NCI-H774 (cell line): ENCODE data around the gene EIF4ENIF1.
"Not testable (repeated sequence)": the region's sequence is repeated elsewhere in the genome, so short reads cannot be mapped to it uniquely, and the experiment has no call there.

ENCODE experiments used
- DNase-seq: peaks from one replicate; lab custom pipeline; 2025; lab: John Stamatoyannopoulos, UW

Gene EIF4ENIF1

DNA sequence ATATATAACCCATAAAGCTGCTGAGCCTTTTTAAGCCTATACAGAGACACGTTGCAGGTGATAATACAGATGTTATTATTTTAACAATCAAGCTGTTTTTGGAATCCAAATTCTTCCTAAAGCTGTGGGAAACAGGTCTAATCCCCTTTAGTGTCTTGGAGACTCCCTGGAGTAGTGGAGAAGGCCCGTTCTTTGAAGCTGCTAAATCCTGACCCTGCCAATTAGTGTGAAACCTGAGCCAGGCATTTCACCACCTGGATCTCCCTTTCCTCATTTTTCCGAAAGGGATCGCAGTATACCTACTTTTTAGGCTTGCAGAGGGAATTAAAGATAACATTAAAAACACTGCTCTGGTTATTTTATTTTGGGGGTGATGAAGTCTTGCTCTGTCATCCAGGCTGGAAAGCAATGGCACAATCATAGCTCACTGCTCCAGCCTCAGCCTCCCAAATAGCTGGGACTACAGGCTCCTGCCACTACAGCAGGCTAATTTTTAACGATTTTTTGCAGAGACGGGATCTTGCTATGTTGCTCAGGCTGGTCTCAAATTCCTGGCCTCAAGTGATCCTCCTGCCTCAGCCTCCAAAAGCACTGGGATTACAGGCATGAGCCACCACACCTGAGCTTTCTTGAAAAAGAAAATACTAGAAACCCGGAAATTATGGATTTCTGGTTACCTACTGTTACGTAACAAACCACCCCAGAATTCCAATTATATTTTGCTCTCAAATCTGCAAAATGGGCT lies 1.7 kb upstream of the EIF4ENIF1 start:
- no peak for DNase-seq

DNA sequence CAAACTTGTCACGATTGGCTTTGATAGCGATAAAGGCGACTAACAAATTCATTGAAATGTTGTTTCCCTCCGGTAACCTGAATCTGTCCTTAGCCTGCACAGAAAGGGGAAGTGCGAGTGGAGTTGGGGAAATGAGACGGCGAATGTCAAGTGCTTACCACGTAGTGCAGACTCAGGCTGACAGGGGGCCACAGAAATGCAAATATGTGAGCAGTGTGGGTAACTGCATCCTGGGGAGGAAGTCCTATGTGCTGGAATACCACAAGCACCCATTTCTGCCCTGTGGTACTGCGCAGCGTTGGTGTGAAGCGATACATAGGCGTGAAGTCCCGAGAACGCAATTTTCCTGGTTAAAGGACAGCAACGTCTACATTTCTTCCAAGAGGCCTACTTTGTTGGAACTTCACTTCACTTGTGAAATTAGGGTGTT lies 869 bp upstream of the EIF4ENIF1 start:
- no peak for DNase-seq

DNA sequence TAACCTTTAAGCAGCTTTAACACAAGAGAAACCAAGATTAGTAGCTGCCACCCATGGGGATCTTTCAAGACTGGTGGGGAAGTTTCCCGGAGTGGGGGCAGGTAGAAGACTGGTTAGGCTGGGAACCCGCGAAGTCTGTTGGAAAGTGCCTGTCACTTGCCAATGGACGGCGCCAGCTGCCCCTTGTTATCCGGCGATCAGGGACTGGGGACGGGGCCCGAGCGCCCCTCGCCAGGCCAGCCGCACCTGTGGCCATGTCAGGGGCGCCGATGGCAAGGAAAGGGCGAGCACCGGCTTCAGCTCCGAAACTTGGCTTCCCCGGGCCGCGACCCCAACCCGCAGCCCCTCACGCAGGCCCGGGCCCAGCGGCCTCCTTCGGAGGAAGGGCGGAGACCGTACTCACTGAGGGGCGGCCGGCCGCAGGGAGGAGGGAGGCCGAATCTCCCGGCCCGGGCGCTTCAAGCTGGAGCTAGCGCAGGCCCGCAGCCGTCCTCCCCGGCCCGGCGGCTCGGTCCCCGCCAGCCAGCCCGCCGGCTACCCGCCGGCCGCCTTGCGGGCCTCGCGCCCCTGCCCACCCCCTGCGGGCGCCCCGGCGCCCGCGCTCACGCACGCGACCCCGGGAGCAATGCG lies 539 bp downstream of the EIF4ENIF1 start:
- DNase-seq = no peak

DNA sequence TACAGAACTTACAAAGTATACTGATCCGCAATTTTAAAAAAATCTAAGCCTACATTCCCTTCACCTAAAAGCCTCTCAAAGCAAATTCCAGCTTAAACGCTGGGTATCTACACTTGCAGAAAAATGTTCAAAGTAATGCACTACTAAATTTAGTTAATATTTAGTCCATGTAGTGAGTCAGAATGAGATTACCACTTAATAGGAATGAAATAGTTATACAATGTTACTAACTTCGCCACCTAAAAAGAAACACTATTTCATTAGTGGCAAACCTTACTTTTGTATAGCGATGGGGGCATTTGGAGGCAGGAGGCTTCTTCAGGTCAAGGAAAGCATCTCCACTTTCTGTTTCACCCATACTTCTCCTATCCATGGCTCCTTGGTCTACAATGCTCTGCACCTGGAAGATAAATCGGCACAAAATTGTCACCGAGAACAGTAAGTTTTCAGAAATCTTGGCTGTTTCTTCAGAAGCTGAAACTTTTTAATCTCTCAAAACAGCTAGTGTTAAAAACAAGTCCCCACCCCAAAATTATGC lies 1.2 kb downstream of the EIF4ENIF1 start:
- no peak for DNase-seq

DNA sequence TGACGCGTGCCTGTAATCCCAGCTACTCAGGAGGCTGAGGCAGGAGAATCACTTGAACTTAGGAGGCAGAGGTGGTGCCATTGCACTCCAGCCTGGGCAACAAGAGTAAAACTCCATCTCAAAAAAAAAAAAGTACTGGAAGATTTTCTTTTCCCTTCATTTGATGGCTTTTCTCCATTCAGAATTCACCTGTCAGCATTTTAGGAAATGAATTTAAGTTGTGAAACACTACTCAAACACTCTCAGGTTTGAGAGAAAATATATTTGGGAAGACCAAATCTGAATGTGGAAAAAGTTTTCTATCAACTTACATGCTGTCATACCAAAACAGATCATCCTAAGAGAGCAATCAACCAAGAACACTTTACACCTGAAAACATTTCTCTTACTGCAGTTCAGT lies 2.7 kb downstream of the EIF4ENIF1 start:
- no peak for DNase-seq

DNA sequence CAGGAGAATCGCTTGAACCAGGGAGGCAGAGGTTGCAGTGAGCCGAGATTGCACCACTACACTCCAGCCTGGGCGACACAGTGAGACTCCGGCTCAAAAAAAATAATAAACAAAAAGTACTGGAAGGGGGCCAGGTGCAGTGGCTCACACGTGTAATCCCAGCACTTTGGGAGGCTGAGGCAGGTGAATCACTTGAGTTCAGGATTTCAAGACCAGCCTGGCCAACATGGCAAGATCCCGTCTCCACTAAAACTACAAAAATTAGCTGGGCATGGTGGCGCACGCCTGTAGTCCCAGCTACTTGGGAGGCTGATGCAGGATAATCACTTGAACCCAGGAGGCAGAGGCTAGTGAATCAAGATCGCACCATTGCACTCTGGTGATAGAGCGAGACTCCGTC lies 3.3 kb downstream of the EIF4ENIF1 start:
- DNase-seq = not testable (repeated sequence)

DNA sequence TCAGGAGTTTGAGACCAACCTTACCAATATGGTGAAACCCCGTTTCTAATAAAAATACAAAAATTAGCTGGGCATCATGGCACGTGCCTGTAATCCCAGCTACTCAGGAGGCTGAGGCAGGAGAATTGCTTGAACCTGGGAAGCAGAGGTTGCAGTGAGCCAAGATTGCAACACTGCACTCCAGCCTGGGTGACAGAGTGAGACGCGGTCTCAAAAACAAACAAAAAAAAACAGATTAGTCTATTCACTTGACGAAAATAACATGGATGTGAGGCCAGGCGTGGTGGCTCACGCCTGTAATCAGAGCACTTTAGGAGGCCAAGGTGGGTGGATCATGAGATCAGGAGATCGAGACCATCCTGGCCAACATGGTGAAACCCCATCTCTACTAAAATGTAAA lies 7.2 kb downstream of the EIF4ENIF1 start:
- DNase-seq = not testable (repeated sequence)

DNA sequence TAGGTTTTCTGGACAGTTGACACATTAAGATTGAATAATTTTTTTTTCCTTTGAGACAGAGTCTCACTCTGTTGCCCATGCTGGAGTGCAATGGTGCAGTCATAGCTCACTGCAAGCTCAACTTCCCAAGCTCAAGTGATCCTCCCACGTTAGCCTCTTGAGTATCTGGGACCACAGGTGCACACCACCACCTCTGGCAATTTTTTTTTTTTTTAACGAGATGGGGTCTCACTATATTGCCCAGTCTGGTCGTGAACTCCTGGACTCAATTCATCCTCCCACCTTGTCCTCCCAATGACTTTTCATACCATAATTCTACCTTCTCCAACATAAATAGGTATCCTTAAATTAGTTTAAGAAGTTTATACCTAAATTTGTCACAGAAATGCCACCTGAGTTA lies 8.5 kb downstream of the EIF4ENIF1 start:
- no peak for DNase-seq

DNA sequence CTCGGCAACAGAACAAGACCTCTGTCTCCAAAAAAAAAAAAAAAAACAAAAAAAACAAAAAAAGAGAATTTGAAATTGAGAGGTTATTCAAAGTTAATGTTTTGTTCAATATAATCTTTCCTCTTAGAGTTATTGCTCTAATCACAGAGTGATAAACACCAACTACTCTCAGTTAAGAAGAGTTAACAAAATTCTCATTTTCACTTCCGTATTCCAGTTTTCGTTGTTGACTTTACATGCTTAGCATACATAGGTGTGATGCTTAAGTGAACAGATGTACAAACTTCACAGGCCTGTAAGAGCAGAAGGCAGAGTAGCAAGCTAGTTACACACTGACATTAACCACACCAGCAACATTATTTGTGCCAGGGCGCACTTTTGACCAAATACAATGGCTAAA lies 12.3 kb downstream of the EIF4ENIF1 start:
- DNase-seq = no peak

DNA sequence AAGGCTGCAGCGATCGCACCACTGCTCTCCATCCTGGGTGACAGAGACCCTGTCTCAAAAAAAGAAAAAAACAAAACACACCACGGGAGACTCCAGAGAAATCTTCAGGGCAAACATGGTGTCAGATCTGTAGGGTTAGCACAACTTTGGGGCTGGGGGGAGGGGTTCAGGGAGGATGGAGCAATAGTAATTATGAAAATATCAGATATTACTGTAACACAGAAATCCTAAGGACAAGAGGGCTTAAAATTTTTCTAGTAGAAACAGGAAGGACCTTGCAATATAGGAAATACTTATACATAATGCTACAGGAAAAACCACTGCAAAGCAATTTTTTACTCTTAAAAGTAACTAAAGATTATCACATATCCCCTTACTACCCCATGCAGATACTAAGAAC lies 13.8 kb downstream of the EIF4ENIF1 start:
- no peak for DNase-seq

DNA sequence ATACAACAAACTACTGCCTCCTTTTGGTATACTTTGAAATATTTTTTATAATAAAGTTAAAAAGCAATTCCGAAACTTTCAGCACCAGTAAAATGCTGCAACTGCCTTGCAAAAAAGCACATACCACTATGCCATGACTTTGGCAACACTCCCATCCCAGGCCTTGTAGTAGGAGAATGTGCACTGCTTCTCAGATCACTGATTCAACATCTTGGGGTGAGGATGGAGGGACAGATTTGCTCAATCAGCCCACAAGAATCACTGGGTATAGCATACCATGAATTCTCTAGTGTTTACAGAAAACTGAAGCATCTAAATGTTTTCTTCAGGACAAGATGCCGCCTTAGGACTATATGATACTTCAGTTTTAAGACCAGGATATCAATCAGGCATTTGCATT lies 14.9 kb downstream of the EIF4ENIF1 start:
- DNase-seq = no peak

DNA sequence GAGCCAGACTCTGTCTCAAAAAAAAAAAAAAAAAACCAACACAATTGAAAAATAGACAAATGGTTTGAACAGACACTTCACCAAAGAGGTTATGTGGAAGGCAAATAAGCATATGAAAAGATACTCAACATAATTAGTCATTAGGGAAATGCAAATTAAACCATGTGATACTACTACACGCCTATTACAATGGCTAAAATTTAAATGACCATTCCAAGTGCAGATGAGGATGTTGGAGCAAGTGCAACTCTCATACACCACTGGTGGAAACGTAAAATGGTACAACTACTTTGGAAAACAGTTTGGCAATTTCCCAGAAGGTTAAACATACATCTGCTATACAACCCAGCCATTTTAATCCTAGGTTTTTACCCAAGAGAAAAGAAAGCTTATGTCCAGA lies 24.3 kb downstream of the EIF4ENIF1 start:
- DNase-seq = no peak

DNA sequence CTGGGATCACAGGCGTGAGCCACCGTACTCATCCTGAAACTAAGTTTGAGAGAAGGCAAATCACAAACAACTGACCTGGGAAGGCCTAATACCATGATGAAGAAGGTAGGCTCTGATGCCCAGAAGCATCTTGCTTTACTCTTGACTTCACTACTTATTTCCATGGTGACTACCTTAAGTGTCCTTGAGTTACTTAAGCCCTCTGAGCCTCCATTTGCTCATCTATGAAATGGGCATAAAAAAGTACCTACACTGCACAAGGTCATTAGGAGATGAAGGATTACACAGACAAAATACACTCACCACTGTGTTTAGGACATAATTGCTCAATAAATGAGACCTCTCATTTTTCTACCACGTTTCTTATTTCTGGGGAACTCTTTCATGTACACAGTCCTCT lies 27.9 kb downstream of the EIF4ENIF1 start:
- no peak for DNase-seq

DNA sequence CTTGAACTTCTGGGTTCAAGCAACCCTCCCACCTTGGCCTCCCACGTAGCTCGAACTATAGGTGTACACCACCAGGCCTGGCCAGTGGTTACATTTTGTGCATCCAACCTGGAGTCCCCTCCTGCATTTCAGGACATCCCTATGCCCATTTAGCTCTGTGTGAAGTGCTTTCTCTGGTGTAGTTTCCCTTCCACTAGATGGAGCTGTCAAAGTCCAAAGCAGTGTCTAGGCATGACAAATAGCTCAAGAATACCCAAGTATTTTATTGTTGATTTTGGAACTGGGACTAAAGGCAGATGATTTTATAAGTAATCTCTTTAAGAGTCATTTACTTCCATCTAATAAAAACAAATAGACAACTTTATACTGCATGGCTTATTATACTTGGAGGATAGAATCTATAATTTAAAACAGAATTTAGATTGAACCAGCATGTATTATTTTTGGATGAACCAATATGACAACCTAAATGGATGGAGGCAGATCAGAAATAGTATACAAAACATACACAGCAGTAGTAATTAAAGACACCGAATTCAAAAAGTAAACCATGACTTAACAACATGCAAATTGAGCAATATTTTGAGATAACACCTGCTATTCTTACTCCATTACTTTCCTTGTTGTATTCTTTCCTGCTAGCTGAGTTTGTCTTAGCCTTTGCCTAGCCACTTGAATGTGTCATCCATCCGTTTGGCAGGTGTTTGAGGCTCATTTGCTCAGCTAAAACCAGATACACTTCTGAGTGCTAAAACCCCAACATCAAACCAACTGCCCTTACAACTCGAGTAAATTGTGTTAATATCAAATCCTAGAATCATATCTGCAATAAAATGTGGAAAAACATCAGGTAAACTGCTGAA lies 37.7 kb downstream of the EIF4ENIF1 start:
- DNase-seq = no peak

DNA sequence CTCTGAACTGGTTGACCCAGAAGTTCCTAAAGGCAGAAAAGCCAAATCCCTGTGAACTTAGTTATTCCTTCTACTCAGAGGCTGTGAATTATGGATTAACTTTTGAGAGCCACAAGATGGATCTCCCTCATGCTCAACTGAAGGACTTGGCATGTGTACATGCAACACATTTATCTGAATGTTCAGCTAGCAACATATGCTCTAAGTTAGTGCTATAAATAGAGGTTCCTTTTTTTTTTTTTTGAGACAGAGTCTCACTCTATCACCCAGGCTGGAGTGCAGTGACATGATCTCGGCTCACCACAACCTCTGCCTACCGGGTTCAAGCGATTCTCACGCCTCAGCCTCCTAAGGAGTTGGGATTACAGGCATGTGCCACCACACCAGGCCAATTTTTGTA lies 40.1 kb downstream of the EIF4ENIF1 start:
- DNase-seq = no peak

DNA sequence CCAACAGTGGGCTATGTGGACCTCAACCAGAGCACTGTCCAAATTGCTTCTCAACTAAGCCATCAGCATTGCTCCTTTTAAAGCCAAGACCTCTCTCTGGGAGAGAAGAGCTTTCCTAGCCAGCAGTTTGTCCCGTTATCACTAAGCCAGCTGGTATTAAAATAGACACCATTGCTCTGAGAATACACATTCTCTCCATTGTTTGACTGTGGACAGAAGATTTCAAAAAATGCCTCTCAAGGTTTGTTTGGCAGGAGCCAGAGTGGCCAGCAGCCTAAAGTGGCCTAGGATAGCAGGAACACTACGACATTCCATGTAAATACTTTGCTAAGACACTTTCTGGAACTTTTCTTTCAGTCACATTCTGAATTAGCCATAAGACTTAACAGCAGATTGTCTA lies 41.3 kb downstream of the EIF4ENIF1 start:
- no peak for DNase-seq

DNA sequence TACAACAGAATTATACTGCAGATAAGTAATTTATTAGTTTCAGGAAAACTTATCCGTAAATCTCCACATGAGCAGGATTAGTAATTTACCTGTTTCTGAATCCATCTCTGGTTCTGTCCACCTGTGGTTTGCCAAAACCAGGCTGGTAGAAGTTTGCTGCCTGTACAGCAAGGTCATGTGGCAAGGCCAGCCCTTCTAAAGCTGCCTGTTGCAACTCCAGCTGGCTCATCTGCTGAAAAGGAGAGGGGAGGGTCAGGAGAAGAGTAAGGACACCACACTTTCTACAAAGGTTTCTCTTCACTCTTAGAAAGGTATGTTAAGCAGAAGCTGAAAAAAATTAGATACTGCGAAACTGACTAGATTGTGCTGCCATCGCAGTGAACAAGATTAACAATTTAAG lies 42.3 kb downstream of the EIF4ENIF1 start:
- no peak for DNase-seq

DNA sequence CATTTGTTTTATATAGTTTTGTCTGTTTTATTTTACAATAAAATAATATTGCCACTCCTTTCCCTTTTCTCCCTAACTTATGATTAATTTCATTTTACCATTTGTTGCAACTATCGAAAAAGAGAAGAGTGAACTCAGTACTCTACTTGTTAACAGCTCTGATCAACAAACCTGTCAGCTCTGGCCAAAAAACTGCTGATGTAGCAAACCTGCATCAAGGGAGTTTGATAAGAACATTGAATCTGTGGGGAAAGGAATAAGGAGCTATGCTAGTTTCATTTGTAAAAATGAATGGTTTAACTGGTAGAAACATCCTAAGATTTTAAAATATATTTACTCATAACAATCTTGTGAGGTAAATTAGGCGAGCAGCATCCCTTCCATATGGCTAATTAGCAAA lies 42.9 kb downstream of the EIF4ENIF1 start:
- DNase-seq = no peak

DNA sequence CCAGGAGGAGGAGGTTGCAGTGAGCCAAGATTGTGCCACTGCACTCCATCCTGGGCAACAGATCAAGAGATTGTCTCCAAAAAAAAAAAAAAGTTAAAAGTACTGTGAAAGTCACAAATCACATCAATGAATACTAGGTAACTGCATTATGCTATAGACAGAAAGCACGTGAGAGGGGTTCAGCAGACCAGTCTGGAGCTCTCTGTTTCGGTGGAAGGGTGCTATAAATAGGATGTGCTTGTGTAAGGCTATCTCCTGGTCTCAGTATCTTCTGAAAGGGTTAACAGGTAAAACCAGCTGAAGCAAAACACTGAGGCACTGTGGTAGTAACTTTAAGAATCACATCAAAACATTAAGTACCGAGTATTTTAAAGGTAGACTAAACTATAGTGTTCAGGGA lies 43.4 kb downstream of the EIF4ENIF1 start:
- DNase-seq = no peak

DNA sequence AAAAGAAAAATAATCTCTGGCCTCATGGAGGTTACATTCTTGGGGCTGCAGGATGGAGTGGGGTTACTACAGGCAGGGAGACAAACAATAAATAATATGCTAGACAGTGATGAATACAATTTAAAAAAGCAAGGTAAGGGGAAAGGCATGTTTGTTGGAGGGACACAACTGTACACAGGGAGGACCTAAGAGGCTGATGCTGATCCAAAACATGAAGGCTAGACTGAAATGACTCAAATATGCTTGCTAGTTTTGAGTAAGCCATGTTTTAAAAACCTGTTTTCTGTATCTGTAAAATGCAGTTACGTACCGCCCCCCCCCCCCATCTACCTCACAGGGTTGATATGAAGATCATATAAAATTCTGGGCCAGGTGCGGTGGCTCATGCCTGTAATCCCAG lies 44.0 kb downstream of the EIF4ENIF1 start:
- no peak for DNase-seq

DNA sequence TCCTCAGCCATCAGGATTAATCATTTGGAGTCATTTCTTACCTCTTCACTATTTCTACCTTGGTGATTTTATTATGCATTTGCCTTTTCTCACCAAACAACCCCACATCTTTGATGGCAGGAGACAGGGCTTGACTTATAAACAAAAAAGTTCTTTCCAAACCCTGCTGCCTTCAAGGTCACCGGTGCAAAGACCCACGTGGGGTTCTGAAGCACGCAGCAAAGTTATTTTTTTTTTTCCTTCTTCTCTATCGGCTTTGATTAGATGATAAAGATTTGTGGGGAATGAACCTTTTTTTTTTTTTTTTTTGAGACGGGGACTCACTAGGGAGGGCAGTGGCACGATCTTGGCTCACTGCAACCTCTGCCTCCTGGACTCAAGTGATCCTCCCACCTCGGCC lies 46.1 kb downstream of the EIF4ENIF1 start:
- DNase-seq = no peak

DNA sequence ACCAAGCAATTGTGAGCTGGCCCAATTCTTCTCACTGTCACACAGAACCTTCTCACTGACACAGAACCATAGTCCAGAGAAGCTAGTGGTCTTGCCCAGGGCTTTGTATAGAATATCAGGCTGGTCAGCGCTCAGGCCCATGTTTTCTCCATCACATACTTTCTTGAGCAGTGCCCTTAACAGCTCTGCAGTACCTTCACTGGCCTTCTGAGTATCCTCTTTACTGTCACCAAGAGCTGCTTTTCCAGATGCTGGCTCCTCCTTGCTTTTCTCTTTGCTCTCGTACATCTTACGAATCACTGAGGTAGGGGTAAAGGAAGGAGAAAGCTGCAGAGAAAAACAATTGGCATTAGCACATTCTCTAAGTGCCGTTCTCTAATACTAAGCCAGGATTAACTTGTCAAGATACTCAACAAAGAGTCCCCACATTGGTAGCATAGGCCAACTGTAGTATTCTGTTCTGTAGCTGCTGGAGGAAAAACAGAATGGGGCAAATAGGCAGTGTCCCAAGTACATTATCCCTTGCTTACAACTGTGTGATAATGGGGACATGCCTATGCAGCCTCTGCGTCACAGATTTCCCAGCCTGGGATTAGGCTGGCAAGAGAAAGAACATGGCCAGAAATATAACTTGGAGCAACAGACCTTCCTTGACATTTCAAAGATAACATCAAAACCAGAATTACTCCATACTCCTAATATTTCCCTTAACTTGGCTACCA lies 46.7 kb downstream of the EIF4ENIF1 start:
- no peak for DNase-seq
